Endodermal cell (in vitro differentiated cells): Measurements from ENCODE around the gene NAALADL2. TPM values are rescaled to one million over a fixed set of nuclear protein-coding genes. Genes with fewer than 3 reads are reported as not detected.

ENCODE experiments used
- DNase-seq: peaks from one replicate; pipeline ENCODE4 v3.0.0-alpha.2; 2017
- H3K27ac ChIP-seq: 2 replicates; pipeline ENCODE4 v1.5.1; 2013; ENCODE audit warnings: mild to moderate bottlenecking, low read depth, low read length, moderate library complexity
- H3K27me3 ChIP-seq: 2 replicates; pipeline ENCODE4 v1.6.1; 2013; ENCODE audit warnings: mild to moderate bottlenecking, low read length, moderate library complexity; ENCODE audit not compliant: insufficient read depth, control insufficient read depth, poor library complexity, severe bottlenecking
- H3K36me3 ChIP-seq: 2 replicates; pipeline ENCODE4 v1.7.0; 2013; ENCODE audit warnings: mild to moderate bottlenecking, low read length, moderate library complexity; ENCODE audit not compliant: control insufficient read depth, insufficient read depth
- H3K4me1 ChIP-seq: one replicate; pipeline ENCODE4 v1.7.0; 2013; ENCODE audit warnings: low read length; ENCODE audit not compliant: control insufficient read depth, insufficient read depth
- H3K4me3 ChIP-seq: 2 replicates; pipeline ENCODE4 v1.5.1; 2013; ENCODE audit warnings: mild to moderate bottlenecking, low read length, moderate library complexity
- H3K9ac ChIP-seq: 2 replicates; pipeline ENCODE4 v1.6.1; 2013; ENCODE audit warnings: mild to moderate bottlenecking, low read length, moderate library complexity; ENCODE audit not compliant: poor library complexity, severe bottlenecking; ENCODE audit errors: extremely low read depth
- H3K9me3 ChIP-seq: 2 replicates; pipeline ENCODE4 v1.6.1; 2013; ENCODE audit warnings: mild to moderate bottlenecking, low read length, moderate library complexity; ENCODE audit not compliant: control insufficient read depth
- H3K27ac Mint-ChIP-seq: 2 replicates; pipeline ENCODE4 v1.8.0; 2020; ENCODE audit warnings: mixed read lengths
- H3K27me3 Mint-ChIP-seq: 2 replicates; pipeline ENCODE4 v1.8.0; 2021; ENCODE audit warnings: mild to moderate bottlenecking, mixed read lengths; ENCODE audit not compliant: insufficient read depth
- H3K36me3 Mint-ChIP-seq: 2 replicates; pipeline ENCODE4 v1.8.0; 2020; ENCODE audit warnings: low read depth, mixed read lengths
- H3K4me1 Mint-ChIP-seq: 2 replicates; pipeline ENCODE4 v1.8.0; 2020; ENCODE audit warnings: mixed read lengths
- H3K4me3 Mint-ChIP-seq: 2 replicates; pipeline ENCODE4 v1.8.0; 2020; ENCODE audit warnings: mild to moderate bottlenecking, moderate library complexity, mixed read lengths
- H3K9me3 Mint-ChIP-seq: 2 replicates; pipeline ENCODE4 v1.8.0; 2020; ENCODE audit warnings: mild to moderate bottlenecking, mixed read lengths
- WGBS, 2 experiments: methylation state at CpG; one replicate each; pipeline versions ENCODE4 v1.1.5 to v1.1.7; 2013; ENCODE audit warnings: missing lambda C conversion rate in 2 of 2, mixed read lengths in 1 of 2; ENCODE audit not compliant: insufficient coverage in 1 of 2, insufficient read length in 1 of 2; 5-methylcytosine and 5-hydroxymethylcytosine counted together
- total RNA-seq, 2 donors: library from RNA; stranded (reverse); fragmentation: NEBNext Ultra II Directional in 1 of 2; extraction: Animal tissue kit (Norgen Biotek cat#: 25700) in 1 of 2; gene quantifications; 2 replicates in 1 of 2; 3 replicates in 1 of 2; pipeline ENCODE4 v1.2.1, GENCODE V29; 2021
- TF ChIP-seq, protein P1 (sequence below): fragments of 200-600 bp; sonication (generic); conservative IDR thresholded peaks from 2 replicates; pipeline ENCODE4 v1.5.0; 2021; ENCODE audit warnings: antibody characterized with exemption, mild to moderate bottlenecking

Gene NAALADL2
- total RNA-seq, 2 donors from 2014 or later, result 1.6 to 1.8 TPM

- Histone ChIP-seq H3K9me3 (no peaks in the 10 kb centered on the region), H3K27me3 (no peaks in the 10 kb centered on the region), H3K9ac (no peak overlapping the region), H3K27ac (no peak overlapping the region), H3K4me3 (no peak overlapping the region), H3K4me1 (no peaks in the 10 kb centered on the region), H3K36me3 (no peaks in the 10 kb centered on the region)
- DNase-seq, result no peak
- TF ChIP-seq, protein P1, sequence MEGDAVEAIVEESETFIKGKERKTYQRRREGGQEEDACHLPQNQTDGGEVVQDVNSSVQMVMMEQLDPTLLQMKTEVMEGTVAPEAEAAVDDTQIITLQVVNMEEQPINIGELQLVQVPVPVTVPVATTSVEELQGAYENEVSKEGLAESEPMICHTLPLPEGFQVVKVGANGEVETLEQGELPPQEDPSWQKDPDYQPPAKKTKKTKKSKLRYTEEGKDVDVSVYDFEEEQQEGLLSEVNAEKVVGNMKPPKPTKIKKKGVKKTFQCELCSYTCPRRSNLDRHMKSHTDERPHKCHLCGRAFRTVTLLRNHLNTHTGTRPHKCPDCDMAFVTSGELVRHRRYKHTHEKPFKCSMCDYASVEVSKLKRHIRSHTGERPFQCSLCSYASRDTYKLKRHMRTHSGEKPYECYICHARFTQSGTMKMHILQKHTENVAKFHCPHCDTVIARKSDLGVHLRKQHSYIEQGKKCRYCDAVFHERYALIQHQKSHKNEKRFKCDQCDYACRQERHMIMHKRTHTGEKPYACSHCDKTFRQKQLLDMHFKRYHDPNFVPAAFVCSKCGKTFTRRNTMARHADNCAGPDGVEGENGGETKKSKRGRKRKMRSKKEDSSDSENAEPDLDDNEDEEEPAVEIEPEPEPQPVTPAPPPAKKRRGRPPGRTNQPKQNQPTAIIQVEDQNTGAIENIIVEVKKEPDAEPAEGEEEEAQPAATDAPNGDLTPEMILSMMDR, result no peak
- Mint-ChIP-seq H3K36me3 (no peaks in the 10 kb centered on the region), H3K4me3 (no peak overlapping the region), H3K9me3 (no peaks in the 10 kb centered on the region), H3K27me3 (no peaks in the 10 kb centered on the region), H3K4me1 (no peaks in the 10 kb centered on the region), H3K27ac (no peak overlapping the region)
- WGBS, 2 experiments, result 100% methylated on average over 1 of the region's 1 CpG; no CpG with 5 or more reads in 1 of the 2 experiments
Observed at GRCh38 chr3:175272392-175272791, 413.3 kb downstream of the NAALADL2 start.

DNA sequence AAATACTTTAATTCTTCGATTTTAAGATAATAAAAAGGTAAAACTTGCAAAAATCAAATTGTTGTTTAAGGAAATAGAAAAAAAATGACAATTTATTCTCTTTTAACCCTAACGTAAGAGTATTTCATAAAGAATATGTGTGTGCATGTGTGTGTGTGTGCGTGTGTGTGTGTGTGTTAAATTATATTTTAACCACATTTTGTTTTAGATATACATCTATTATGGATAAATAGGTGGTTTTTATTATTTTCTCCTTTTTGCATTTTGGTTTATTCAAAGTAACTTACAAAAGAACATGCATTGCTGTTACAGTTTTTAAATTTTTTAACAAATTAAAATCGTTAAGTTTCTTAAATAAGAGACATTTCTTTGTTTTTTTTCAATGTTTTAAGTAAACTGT is 414.4 kb downstream of the NAALADL2 start:
- Mint-ChIP-seq H3K36me3 (no peaks in the 10 kb centered on the region), H3K27me3 (no peaks in the 10 kb centered on the region), H3K4me3 (no peak overlapping the region), H3K9me3 (no peaks in the 10 kb centered on the region), H3K4me1 (no peaks in the 10 kb centered on the region), H3K27ac (no peak overlapping the region)
- no peaks in the 10 kb centered on the region for H3K36me3 ChIP-seq
- no peak overlapping the region for H3K27ac ChIP-seq
- WGBS, 2 experiments, result 80 to 100% methylated on average over 1 of the region's 4 CpGs
- no peaks in the 10 kb centered on the region for H3K4me1 ChIP-seq
- no peaks in the 10 kb centered on the region for H3K27me3 ChIP-seq
- no peaks in the 10 kb centered on the region for H3K9me3 ChIP-seq
- no peak overlapping the region for H3K4me3 ChIP-seq
- TF ChIP-seq, protein P1, result no peak
- no peak overlapping the region for H3K9ac ChIP-seq
- no peak for DNase-seq

DNA sequence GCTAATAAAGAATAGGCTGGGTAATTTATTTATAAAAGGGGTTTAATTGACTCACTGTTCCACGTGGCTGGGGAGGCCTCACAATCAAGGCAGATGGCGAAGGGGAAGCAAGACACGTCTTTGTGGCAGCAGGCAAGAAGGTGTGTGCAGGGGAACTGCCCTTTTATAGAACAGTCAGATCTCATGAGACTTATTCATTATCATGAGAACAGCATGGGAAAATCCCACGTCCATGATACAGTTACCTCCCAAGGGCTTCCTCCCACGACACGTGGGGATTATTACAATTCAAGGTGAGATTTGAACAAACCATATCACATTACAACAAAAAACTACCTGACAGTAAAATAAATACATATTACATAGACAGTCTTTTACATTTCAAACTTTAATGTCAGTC is 414.9 kb downstream of the NAALADL2 start:
- no peak overlapping the region for H3K4me3 ChIP-seq
- TF ChIP-seq, protein P1, result no peak
- no peak overlapping the region for H3K27ac ChIP-seq
- H3K4me1 Mint-ChIP-seq, result no peaks in the 10 kb centered on the region
- H3K9me3 ChIP-seq, result no peaks in the 10 kb centered on the region
- no peaks in the 10 kb centered on the region for H3K27me3 ChIP-seq
- no peaks in the 10 kb centered on the region for H3K9me3 Mint-ChIP-seq
- no peaks in the 10 kb centered on the region for H3K27me3 Mint-ChIP-seq
- no peaks in the 10 kb centered on the region for H3K36me3 ChIP-seq
- H3K9ac ChIP-seq, result no peak overlapping the region
- H3K27ac Mint-ChIP-seq, result peak overlapping the region; percentile 64
- H3K4me3 Mint-ChIP-seq, result no peak overlapping the region
- 84% methylated on average over 6 of the region's 6 CpGs; no CpG with 5 or more reads in 1 of the 2 experiments for WGBS, 2 experiments
- DNase-seq, result no peak
- H3K4me1 ChIP-seq, result no peaks in the 10 kb centered on the region
- no peaks in the 10 kb centered on the region for H3K36me3 Mint-ChIP-seq
